Keratinocyte (primary cell): Measurements from ENCODE around the gene ST8SIA4. TPM values are rescaled to one million over a fixed set of nuclear protein-coding genes. Genes with fewer than 3 reads are reported as not detected.

ENCODE experiments used
- DNase-seq: peaks from one replicate; pipeline ENCODE4 v3.0.0-alpha.2; 2011; ENCODE audit warnings: low read depth, missing footprints, low spot score
- FAIRE-seq: peaks from 2 replicates; lab custom pipeline; 2011; peaks lifted over from hg19 to GRCh38; lab: Jason Lieb, UNC
- H2AFZ ChIP-seq: 2 replicates; pipeline ENCODE4 v1.6.0; 2012; ENCODE audit warnings: low read length, control low read depth, inconsistent platforms; ENCODE audit not compliant: control insufficient read depth
- H3K27ac ChIP-seq: 2 replicates; pipeline ENCODE4 v1.5.1; 2011; ENCODE audit warnings: low read length; ENCODE audit not compliant: control insufficient read depth, insufficient read depth
- H3K27me3 ChIP-seq: 3 replicates; pipeline ENCODE4 v1.6.0; 2011; ENCODE audit warnings: low read length; ENCODE audit not compliant: control insufficient read depth, insufficient read depth; ENCODE audit errors: extremely low read depth
- H3K36me3 ChIP-seq, 2 experiments: 2 replicates in 1 of 2; 3 replicates in 1 of 2; pipeline ENCODE4 v1.5.1; 2011; ENCODE audit warnings: low read length in 2 of 2, mild to moderate bottlenecking in 1 of 2; ENCODE audit not compliant: control insufficient read depth in 2 of 2, insufficient read depth in 2 of 2; ENCODE audit errors: extremely low read depth in 1 of 2
- H3K4me1 ChIP-seq: 3 replicates; pipeline ENCODE4 v1.5.1; 2011; ENCODE audit warnings: low read length; ENCODE audit not compliant: control insufficient read depth, insufficient read depth; ENCODE audit errors: extremely low read depth
- H3K4me2 ChIP-seq: 3 replicates; pipeline ENCODE4 v1.6.0; 2011; ENCODE audit warnings: low read depth, low read length; ENCODE audit not compliant: control insufficient read depth, insufficient read depth; ENCODE audit errors: extremely low read depth
- H3K4me3 ChIP-seq, 3 experiments: fragments of 200-600 bp in 1 of 3; sonication (generic) in 1 of 3; 2 replicates in 2 of 3; 3 replicates in 1 of 3; pipeline ENCODE4 v1.5.1; 2011 to 2016; ENCODE audit warnings: low read length in 3 of 3, mild to moderate bottlenecking in 3 of 3, control low read depth in 2 of 3, inconsistent platforms in 1 of 3, low read depth in 1 of 3, mixed read lengths in 1 of 3, mixed run types in 1 of 3, moderate library complexity in 1 of 3; ENCODE audit not compliant: control insufficient read depth in 2 of 3, insufficient read depth in 2 of 3; ENCODE audit errors: extremely low read depth in 1 of 3
- H3K79me2 ChIP-seq: 2 replicates; pipeline ENCODE4 v1.6.0; 2012; ENCODE audit warnings: low read length; ENCODE audit not compliant: control insufficient read depth, insufficient read depth
- H3K9ac ChIP-seq: 3 replicates; pipeline ENCODE4 v1.6.0; 2011; ENCODE audit warnings: low read length; ENCODE audit not compliant: control insufficient read depth, insufficient read depth; ENCODE audit errors: extremely low read depth
- H3K9me1 ChIP-seq: 3 replicates; pipeline ENCODE4 v1.6.0; 2011; ENCODE audit warnings: low read length; ENCODE audit not compliant: control insufficient read depth, insufficient read depth; ENCODE audit errors: extremely low read depth
- H3K9me3 ChIP-seq: 2 replicates; pipeline ENCODE4 v1.5.1; 2012; ENCODE audit warnings: low read depth, low read length; ENCODE audit not compliant: control insufficient read depth
- H4K20me1 ChIP-seq: 3 replicates; pipeline ENCODE4 v1.6.0; 2011; ENCODE audit warnings: low read length; ENCODE audit not compliant: control insufficient read depth, insufficient read depth; ENCODE audit errors: extremely low read depth
- EZH2 ChIP-seq: IDR thresholded peaks from one replicate; pipeline ENCODE4 v1.6.1; 2012; ENCODE audit warnings: inconsistent platforms, mild to moderate bottlenecking, low read length, moderate library complexity
- dilution Hi-C: fragments of 300-500 bp; cut with MboI; formaldehyde crosslinking; loops from one replicate; pipeline ENCODE4 v1.7.0; 2020; ENCODE audit warnings: low sequenced_read_pairs; ENCODE audit not compliant: extremely low pct_ligation_motif_present
- polyA plus RNA-seq, 5 experiments: library from polyadenylated mRNA; depleted of rRNA in 3 of 5; stranded (reverse) in 3 of 5; stranded (forward) in 1 of 5; unstranded in 1 of 5; fragments of >200 nt; gene quantifications; 1 replicate in 1 of 5; 2 replicates in 3 of 5; 3 replicates in 1 of 5; pipeline versions ENCODE4 v1.2.1 to v1.2.3, GENCODE V29; 2011 to 2012; ENCODE audit warnings: missing spikeins in 2 of 5, low read depth in 1 of 5, low replicate concordance in 1 of 5
- TF ChIP-seq, protein P1 (sequence below), 3 experiments: IDR thresholded peaks in 1 of 3; conservative IDR thresholded peaks in 1 of 3; optimal IDR thresholded peaks in 1 of 3; 2 replicates in 2 of 3; 3 replicates in 1 of 3; pipeline versions ENCODE3 to v1.5.1; 2011; ENCODE audit warnings: low read length in 3 of 3, mild to moderate bottlenecking in 3 of 3, moderate library complexity in 2 of 3, control low read depth in 1 of 3, inconsistent platforms in 1 of 3; ENCODE audit not compliant: insufficient read depth in 2 of 3; ENCODE audit errors: extremely low read depth in 1 of 3

ST8SIA4 gene
- polyA plus RNA-seq, 1 donor (not counting 4 experiments of a cell fraction or from before 2014, with no cell fraction given) = 0.43 TPM

DNA sequence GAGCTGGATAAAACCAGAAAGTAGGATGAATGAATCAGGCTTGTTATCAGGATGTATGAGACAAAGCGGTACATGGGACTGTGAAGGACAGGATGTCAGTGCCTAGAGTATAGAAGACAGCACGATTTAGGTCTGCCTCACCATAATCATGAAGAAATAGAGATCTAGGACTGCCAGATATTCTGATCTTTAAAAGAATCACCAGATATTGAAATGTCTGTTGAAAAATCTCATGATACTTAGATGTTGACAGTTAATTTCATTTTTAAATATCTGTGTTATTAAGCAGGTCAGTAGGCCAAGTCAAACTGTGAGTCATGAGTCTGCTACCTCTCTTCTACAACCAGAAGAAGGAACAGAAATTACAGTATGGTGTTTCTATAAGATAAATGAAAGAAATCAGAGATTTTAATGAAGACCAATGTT is 65.0 kb downstream of the ST8SIA4 start:
- no peak for DNase-seq

DNA sequence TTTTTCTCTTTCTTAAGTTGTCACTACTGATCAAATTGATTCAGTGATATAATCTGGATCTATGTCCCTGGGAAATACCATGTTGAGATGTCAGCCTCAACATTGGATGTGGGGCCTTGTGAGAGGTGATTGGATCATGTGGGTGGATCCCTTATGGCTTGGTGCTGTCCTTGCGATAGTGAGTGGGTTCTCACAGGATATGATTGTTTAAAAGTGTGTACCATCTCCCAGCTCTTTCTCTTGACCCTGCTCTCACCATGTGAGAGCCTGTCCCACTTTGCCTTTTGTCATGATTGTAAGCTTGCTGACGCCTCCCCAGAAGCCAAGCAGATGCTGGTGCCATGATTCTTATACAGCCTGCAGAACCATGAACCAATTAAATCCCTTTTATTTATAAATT is 68.6 kb downstream of the ST8SIA4 start:
- Histone ChIP-seq H3K9me3 (no peaks in the 10 kb centered on the region), H4K20me1 (no peaks in the 10 kb centered on the region), H3K27me3 (no peaks in the 10 kb centered on the region), H3K9me1 (no peaks in the 10 kb centered on the region), H3K9ac (no peak overlapping the region), H3K79me2 (no peaks in the 10 kb centered on the region), H3K36me3 (no peaks in the 10 kb centered on the region), H2AFZ (no peak overlapping the region), H3K4me1 (peaks cover 7% of the 10 kb centered on the region), H3K27ac (no peak overlapping the region), H3K4me3 (no peak overlapping the region), H3K4me2 (no peak overlapping the region)
- DNase-seq (no peak), FAIRE-seq (peak; percentile 23)
- TF ChIP-seq, protein P1, sequence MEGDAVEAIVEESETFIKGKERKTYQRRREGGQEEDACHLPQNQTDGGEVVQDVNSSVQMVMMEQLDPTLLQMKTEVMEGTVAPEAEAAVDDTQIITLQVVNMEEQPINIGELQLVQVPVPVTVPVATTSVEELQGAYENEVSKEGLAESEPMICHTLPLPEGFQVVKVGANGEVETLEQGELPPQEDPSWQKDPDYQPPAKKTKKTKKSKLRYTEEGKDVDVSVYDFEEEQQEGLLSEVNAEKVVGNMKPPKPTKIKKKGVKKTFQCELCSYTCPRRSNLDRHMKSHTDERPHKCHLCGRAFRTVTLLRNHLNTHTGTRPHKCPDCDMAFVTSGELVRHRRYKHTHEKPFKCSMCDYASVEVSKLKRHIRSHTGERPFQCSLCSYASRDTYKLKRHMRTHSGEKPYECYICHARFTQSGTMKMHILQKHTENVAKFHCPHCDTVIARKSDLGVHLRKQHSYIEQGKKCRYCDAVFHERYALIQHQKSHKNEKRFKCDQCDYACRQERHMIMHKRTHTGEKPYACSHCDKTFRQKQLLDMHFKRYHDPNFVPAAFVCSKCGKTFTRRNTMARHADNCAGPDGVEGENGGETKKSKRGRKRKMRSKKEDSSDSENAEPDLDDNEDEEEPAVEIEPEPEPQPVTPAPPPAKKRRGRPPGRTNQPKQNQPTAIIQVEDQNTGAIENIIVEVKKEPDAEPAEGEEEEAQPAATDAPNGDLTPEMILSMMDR (optimal IDR thresholded peaks at IDR 0.05 in 1 of 3, IDR thresholded peaks at IDR 0.05 in 1 of 3, conservative IDR thresholded peaks at IDR 0.05 in 1 of 3; ENCODE audit: extremely low read depth in 1 of 3, insufficient read depth in 2 of 3, low read length in 3 of 3) = no peak
- TF ChIP-seq EZH2 = no peak
- dilution Hi-C loops = no loop called here

More for the DNA sequence above, 65.0 kb downstream of the ST8SIA4 start:
- Histone ChIP-seq H3K9me3 (no peaks in the 10 kb centered on the region), H3K4me1 (peaks cover 16% of the 10 kb centered on the region), H3K36me3 (no peaks in the 10 kb centered on the region), H3K4me2 (no peak overlapping the region), H4K20me1 (no peaks in the 10 kb centered on the region), H3K27ac (no peak overlapping the region), H3K9ac (no peak overlapping the region), H3K9me1 (no peaks in the 10 kb centered on the region), H3K27me3 (no peaks in the 10 kb centered on the region), H2AFZ (no peak overlapping the region), H3K79me2 (no peaks in the 10 kb centered on the region), H3K4me3 (no peak overlapping the region)
- dilution Hi-C loops = no loop called here
- no peak for FAIRE-seq
- TF ChIP-seq, protein P1 (optimal IDR thresholded peaks at IDR 0.05 in 1 of 3, IDR thresholded peaks at IDR 0.05 in 1 of 3, conservative IDR thresholded peaks at IDR 0.05 in 1 of 3; ENCODE audit: extremely low read depth in 1 of 3, insufficient read depth in 2 of 3, low read length in 3 of 3) = no peak
- TF ChIP-seq EZH2 = no peak
